Neural crest cell (in vitro differentiated cells): ENCODE data around the gene FAR1. TPM values are rescaled to one million over a fixed set of nuclear protein-coding genes. Genes with fewer than 3 reads are reported as not detected.
A peak's percentile ranks its signal among the peaks of the same experiment; 100 is the strongest.

Experiments used
- DNase-seq: peaks from one replicate; pipeline ENCODE4 v3.0.0; 2021; ENCODE audit warnings: low read depth, mixed read lengths, low spot score
- H3K27ac Mint-ChIP-seq: one replicate; pipeline ENCODE4 v1.8.0; 2021; ENCODE audit warnings: mild to moderate bottlenecking, mixed read lengths; ENCODE audit not compliant: unreplicated experiment
- H3K27me3 Mint-ChIP-seq: 2 replicates; pipeline ENCODE4 v1.8.0; 2021; ENCODE audit warnings: low read depth, mild to moderate bottlenecking, mixed read lengths
- H3K36me3 Mint-ChIP-seq: 2 replicates; pipeline ENCODE4 v1.8.0; 2021; ENCODE audit warnings: low read depth, mild to moderate bottlenecking, mixed read lengths
- H3K4me1 Mint-ChIP-seq: 2 replicates; pipeline ENCODE4 v1.8.0; 2021; ENCODE audit warnings: mixed read lengths
- H3K4me3 Mint-ChIP-seq: one replicate; pipeline ENCODE4 v1.8.0; 2021; ENCODE audit warnings: mild to moderate bottlenecking, mixed read lengths
- H3K9me3 Mint-ChIP-seq: 2 replicates; pipeline ENCODE4 v1.8.0; 2021; ENCODE audit warnings: mixed read lengths
- total RNA-seq: library from RNA; stranded (reverse); gene quantifications from 2 replicates; pipeline ENCODE4 v1.2.1, GENCODE V29; 2021
- TF ChIP-seq, protein P1 (sequence below): fragments of 200-600 bp; sonication (generic); conservative IDR thresholded peaks from 2 replicates; pipeline ENCODE4 v1.5.0; 2021; ENCODE audit warnings: antibody characterized with exemption, mild to moderate bottlenecking

FAR1 gene
- total RNA-seq, 1 donor from 2014 or later: 60.8 TPM

DNA sequence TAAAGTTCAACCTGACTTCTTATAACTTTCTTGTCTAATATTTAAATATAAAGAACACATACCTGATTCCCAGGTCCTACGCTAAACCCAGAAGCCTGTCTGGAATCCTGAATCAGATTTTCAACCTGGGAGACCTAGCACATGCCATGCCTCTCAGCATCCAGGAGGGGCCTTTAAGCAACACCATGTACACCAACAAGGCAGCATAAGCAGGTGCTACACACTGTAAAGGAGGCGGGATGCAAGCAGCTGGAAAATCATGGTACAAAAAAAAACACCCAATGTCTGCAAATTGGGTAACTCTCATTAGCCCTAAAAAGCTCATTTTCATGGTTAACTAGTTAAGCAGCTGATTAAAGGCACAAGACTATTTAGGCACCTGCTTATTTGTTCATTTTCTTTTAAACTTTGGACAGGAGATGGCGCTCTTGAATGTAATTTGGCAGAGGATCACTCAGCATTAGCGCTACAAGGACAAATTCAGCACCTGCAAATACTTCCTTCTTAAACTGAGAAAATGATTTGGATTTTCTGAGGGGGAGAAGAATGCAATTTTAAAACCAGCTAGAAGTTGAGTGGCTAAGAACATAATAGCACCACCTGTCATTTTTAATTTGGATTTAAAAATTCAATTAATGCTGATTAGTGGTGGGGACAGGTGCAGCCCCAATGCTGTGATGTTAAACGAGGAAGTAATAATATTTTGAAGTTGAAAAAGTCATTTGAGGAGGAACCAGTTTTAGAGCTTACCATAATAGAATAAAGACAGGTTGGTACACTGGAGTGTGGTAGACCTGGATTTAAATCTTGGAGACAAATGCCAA, 104.0 kb downstream of the FAR1 start:
- Mint-ChIP-seq H3K27me3 (peaks cover 31% of the 10 kb centered on the region), H3K9me3 (peaks cover 3% of the 10 kb centered on the region), H3K4me3 (no peak overlapping the region), H3K27ac (no peak overlapping the region), H3K4me1 (peaks cover 15% of the 10 kb centered on the region), H3K36me3 (no peaks in the 10 kb centered on the region)
- DNase-seq: peak; percentile 32
- TF ChIP-seq, protein P1, sequence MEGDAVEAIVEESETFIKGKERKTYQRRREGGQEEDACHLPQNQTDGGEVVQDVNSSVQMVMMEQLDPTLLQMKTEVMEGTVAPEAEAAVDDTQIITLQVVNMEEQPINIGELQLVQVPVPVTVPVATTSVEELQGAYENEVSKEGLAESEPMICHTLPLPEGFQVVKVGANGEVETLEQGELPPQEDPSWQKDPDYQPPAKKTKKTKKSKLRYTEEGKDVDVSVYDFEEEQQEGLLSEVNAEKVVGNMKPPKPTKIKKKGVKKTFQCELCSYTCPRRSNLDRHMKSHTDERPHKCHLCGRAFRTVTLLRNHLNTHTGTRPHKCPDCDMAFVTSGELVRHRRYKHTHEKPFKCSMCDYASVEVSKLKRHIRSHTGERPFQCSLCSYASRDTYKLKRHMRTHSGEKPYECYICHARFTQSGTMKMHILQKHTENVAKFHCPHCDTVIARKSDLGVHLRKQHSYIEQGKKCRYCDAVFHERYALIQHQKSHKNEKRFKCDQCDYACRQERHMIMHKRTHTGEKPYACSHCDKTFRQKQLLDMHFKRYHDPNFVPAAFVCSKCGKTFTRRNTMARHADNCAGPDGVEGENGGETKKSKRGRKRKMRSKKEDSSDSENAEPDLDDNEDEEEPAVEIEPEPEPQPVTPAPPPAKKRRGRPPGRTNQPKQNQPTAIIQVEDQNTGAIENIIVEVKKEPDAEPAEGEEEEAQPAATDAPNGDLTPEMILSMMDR: peak; percentile 84

GRCh38 chr11:13775471-13775870, 107.0 kb downstream of the FAR1 start:
- Mint-ChIP-seq H3K4me1 (peaks cover 4% of the 10 kb centered on the region), H3K9me3 (no peaks in the 10 kb centered on the region), H3K27me3 (peaks cover 54% of the 10 kb centered on the region), H3K4me3 (no peak overlapping the region), H3K27ac (no peak overlapping the region), H3K36me3 (no peaks in the 10 kb centered on the region)
- TF ChIP-seq, protein P1: no peak
- DNase-seq: no peak

- Mint-ChIP-seq H3K27me3 (peaks cover 54% of the 10 kb centered on the region), H3K4me1 (peaks cover 4% of the 10 kb centered on the region), H3K27ac (peak overlapping the region; percentile 68), H3K36me3 (no peaks in the 10 kb centered on the region), H3K9me3 (no peaks in the 10 kb centered on the region), H3K4me3 (no peak overlapping the region)
- DNase-seq: no peak
- TF ChIP-seq, protein P1: peak; percentile 21
Measured at GRCh38 chr11:13776134-13776815, 107.8 kb downstream of the FAR1 start.

DNA sequence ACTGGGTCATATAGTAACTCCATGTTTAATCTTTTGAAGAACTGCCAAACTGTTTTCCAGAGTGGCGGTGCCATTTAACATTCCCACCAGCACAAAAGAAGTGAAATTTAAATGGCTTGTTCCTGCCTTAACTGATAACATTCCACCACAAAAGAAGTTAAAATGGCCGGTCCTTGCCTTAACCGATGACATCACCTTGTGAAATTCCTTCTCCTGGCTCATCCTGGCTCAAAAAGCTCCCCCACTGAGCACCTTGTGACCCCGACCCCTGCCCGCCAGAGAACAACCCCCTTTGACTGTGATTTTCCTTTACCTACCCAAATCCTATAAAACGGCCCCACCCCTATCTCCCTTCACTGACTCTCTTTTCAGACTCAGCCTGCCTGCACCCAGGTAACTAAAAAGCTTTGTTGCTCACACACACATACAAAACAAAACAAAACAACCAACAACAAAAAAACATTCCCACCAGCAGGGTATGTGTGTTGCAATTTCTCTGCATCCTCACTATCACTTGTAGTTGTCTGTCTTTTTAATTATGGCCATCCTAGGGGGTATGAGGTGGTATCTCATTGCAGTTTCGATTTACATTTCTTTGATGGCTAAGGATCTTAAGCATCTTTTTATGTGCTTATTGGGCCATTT, 109.0 kb downstream of the FAR1 start:
- TF ChIP-seq, protein P1: no peak
- Mint-ChIP-seq H3K4me1 (peaks cover 4% of the 10 kb centered on the region), H3K4me3 (no peak overlapping the region), H3K27me3 (peaks cover 52% of the 10 kb centered on the region), H3K36me3 (no peaks in the 10 kb centered on the region), H3K9me3 (no peaks in the 10 kb centered on the region), H3K27ac (no peak overlapping the region)
- DNase-seq: no peak

DNA sequence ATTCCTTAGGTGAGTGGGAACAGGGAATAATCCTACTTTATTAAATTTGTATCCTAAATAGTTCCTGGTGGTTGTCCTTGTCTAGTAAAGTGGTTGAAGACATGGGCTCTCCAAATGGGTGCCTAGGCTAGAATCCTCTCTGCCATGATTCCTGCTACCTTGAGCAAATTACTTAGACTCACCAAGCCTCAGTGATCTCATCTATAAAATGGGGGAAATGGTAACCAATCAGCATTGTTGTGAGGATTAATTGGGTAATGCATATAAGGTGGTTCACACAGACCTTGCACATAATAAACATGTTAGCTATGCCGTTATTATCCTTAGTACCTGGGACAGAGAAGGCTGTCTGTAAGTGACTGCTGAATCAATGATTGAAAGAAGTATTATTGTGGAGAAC, 109.9 kb downstream of the FAR1 start:
- Mint-ChIP-seq H3K27me3 (peaks cover 50% of the 10 kb centered on the region), H3K27ac (no peak overlapping the region), H3K9me3 (no peaks in the 10 kb centered on the region), H3K4me3 (no peak overlapping the region), H3K36me3 (no peaks in the 10 kb centered on the region), H3K4me1 (peaks cover 4% of the 10 kb centered on the region)
- DNase-seq: no peak
- TF ChIP-seq, protein P1: no peak
